Stimulated activated naive B cell treated with anti-CD40 and anti-IgM and Interleukin-4, amounts not matched to agents 10 μg/mL and 1 μg/mL and 100 μg/mL, for 72 hours (primary cell): ENCODE results near the gene ATP6V0C.
A peak's percentile ranks its signal among the peaks of the same experiment; 100 is the strongest.

ENCODE experiments used
- ATAC-seq, 2 donors: fragments of 150-1000 bp; cut with Tn5 transposase; replicated peaks; 2 replicates each; pipeline ENCODE4 v1.10.0; 2021; ENCODE audit warnings: moderate library complexity in 1 of 2
- DNase-seq: peaks from one replicate; pipeline ENCODE4 v3.0.0; 2021
- H3K27ac Mint-ChIP-seq: one replicate; pipeline ENCODE4 v1.8.0; 2022; ENCODE audit warnings: mild to moderate bottlenecking, mixed read lengths
- H3K27me3 Mint-ChIP-seq, 2 donors: one replicate each; pipeline ENCODE4 v1.8.0; 2022; ENCODE audit warnings: mixed read lengths in 2 of 2
- H3K36me3 Mint-ChIP-seq, 2 donors: one replicate each; pipeline ENCODE4 v1.8.0; 2022; ENCODE audit warnings: mixed read lengths in 2 of 2, mild to moderate bottlenecking in 1 of 2
- H3K4me1 Mint-ChIP-seq, 2 donors: one replicate each; pipeline ENCODE4 v1.8.0; 2022; ENCODE audit warnings: mixed read lengths in 2 of 2, mild to moderate bottlenecking in 1 of 2
- H3K4me3 Mint-ChIP-seq, 2 donors: one replicate each; pipeline ENCODE4 v1.8.0; 2022; ENCODE audit warnings: mild to moderate bottlenecking in 2 of 2, mixed read lengths in 2 of 2, moderate library complexity in 1 of 2
- H3K9me3 Mint-ChIP-seq, 2 donors: one replicate each; pipeline ENCODE4 v1.8.0; 2022; ENCODE audit warnings: mixed read lengths in 2 of 2, mild to moderate bottlenecking in 1 of 2

Gene ATP6V0C

GRCh38 chr16:2481676-2482075, 32.1 kb upstream of the ATP6V0C start:
- no peaks in the 10 kb centered on the region for H3K27me3 Mint-ChIP-seq
- H3K9me3 Mint-ChIP-seq = no peaks in the 10 kb centered on the region
- no peak for ATAC-seq
- no peak overlapping the region for H3K4me3 Mint-ChIP-seq
- H3K27ac Mint-ChIP-seq = no peak overlapping the region
- DNase-seq = no peak
- H3K36me3 Mint-ChIP-seq = peaks cover 7 to 21% of the 10 kb centered on the region in 2 donors
- peaks cover 8 to 25% of the 10 kb centered on the region in 2 donors for H3K4me1 Mint-ChIP-seq

GRCh38 chr16:2482249-2482648, 31.5 kb upstream of the ATP6V0C start:
- no peaks in the 10 kb centered on the region for H3K9me3 Mint-ChIP-seq
- H3K36me3 Mint-ChIP-seq = peaks cover 7 to 24% of the 10 kb centered on the region in 2 donors
- no peak overlapping the region for H3K27ac Mint-ChIP-seq
- ATAC-seq (no peak), DNase-seq (no peak)
- H3K27me3 Mint-ChIP-seq = no peaks in the 10 kb centered on the region
- no peak overlapping the region for H3K4me3 Mint-ChIP-seq
- peaks cover 14 to 31% of the 10 kb centered on the region in 2 donors for H3K4me1 Mint-ChIP-seq

- Mint-ChIP-seq H3K27me3 (no peaks in the 10 kb centered on the region), H3K4me1 (peaks cover 21 to 31% of the 10 kb centered on the region in 2 donors), H3K27ac (no peak overlapping the region), H3K36me3 (peaks cover 7 to 21% of the 10 kb centered on the region in 2 donors), H3K4me3 (no peak overlapping the region), H3K9me3 (no peaks in the 10 kb centered on the region)
- ATAC-seq = no peak
- no peak for DNase-seq
Measured at GRCh38 chr16:2482708-2483534, 30.8 kb upstream of the ATP6V0C start.

GRCh38 chr16:2483939-2484897, 29.5 kb upstream of the ATP6V0C start:
- H3K36me3 Mint-ChIP-seq = peaks cover 7 to 16% of the 10 kb centered on the region in 2 donors
- H3K9me3 Mint-ChIP-seq = no peaks in the 10 kb centered on the region
- peaks cover 25 to 31% of the 10 kb centered on the region in 2 donors for H3K4me1 Mint-ChIP-seq
- peak overlapping the region; percentile 26 for H3K27ac Mint-ChIP-seq
- no peak overlapping the region for H3K4me3 Mint-ChIP-seq
- no peak for DNase-seq
- no peak for ATAC-seq
- no peaks in the 10 kb centered on the region for H3K27me3 Mint-ChIP-seq

- H3K4me1 Mint-ChIP-seq = peaks cover 25 to 31% of the 10 kb centered on the region in 2 donors
- H3K27me3 Mint-ChIP-seq = no peaks in the 10 kb centered on the region
- no peak for DNase-seq
- H3K27ac Mint-ChIP-seq = no peak overlapping the region
- H3K4me3 Mint-ChIP-seq = no peak overlapping the region
- H3K36me3 Mint-ChIP-seq = peaks cover 5 to 14% of the 10 kb centered on the region in 2 donors
- ATAC-seq = no peak
- no peaks in the 10 kb centered on the region for H3K9me3 Mint-ChIP-seq
Measured at GRCh38 chr16:2484898-2485508, 28.7 kb upstream of the ATP6V0C start.

- no peaks in the 10 kb centered on the region for H3K27me3 Mint-ChIP-seq
- H3K4me3 Mint-ChIP-seq = no peak overlapping the region
- H3K36me3 Mint-ChIP-seq = peaks cover 3 to 14% of the 10 kb centered on the region in 2 donors
- H3K9me3 Mint-ChIP-seq = no peaks in the 10 kb centered on the region
- H3K27ac Mint-ChIP-seq = no peak overlapping the region
- peaks cover 25 to 31% of the 10 kb centered on the region in 2 donors for H3K4me1 Mint-ChIP-seq
- no peak for DNase-seq
- no peak for ATAC-seq
Measured at GRCh38 chr16:2485811-2486507, 27.8 kb upstream of the ATP6V0C start.

GRCh38 chr16:2486645-2487516, 26.9 kb upstream of the ATP6V0C start:
- peak; percentile 79 for DNase-seq
- ATAC-seq = peak; percentile 97 to 98
- Mint-ChIP-seq H3K27me3 (no peaks in the 10 kb centered on the region), H3K4me1 (peaks cover 25 to 31% of the 10 kb centered on the region in 2 donors), H3K4me3 (peak overlapping the region; percentile 75 to 80), H3K9me3 (no peaks in the 10 kb centered on the region), H3K27ac (peak overlapping the region; percentile 95), H3K36me3 (peaks cover 3 to 14% of the 10 kb centered on the region in 2 donors)

- no peaks in the 10 kb centered on the region for H3K27me3 Mint-ChIP-seq
Measured at GRCh38 chr16:2487517-2487842, 26.3 kb upstream of the ATP6V0C start.

GRCh38 chr16:2487903-2488531, 25.7 kb upstream of the ATP6V0C start:
- ATAC-seq (no peak), DNase-seq (no peak)
- Mint-ChIP-seq H3K27ac (peak overlapping the region; percentile 95), H3K4me3 (peak overlapping the region; percentile 75 to 80), H3K4me1 (peaks cover 23 to 25% of the 10 kb centered on the region in 2 donors), H3K36me3 (peaks cover 0 to 10% of the 10 kb centered on the region in 2 donors), H3K27me3 (no peaks in the 10 kb centered on the region), H3K9me3 (no peaks in the 10 kb centered on the region)

More at GRCh38 chr16:2487517-2487842, 26.3 kb upstream of the ATP6V0C start:
- H3K9me3 Mint-ChIP-seq = no peaks in the 10 kb centered on the region
- H3K36me3 Mint-ChIP-seq = peaks cover 0 to 13% of the 10 kb centered on the region in 2 donors
- H3K27ac Mint-ChIP-seq = peak overlapping the region; percentile 95
- H3K4me3 Mint-ChIP-seq = peak overlapping the region; percentile 75 to 80
- H3K4me1 Mint-ChIP-seq = peaks cover 25 to 27% of the 10 kb centered on the region in 2 donors
- DNase-seq (no peak), ATAC-seq (no peak)

GRCh38 chr16:2489581-2489980, 24.2 kb upstream of the ATP6V0C start:
- Mint-ChIP-seq H3K27ac (no peak overlapping the region), H3K27me3 (no peaks in the 10 kb centered on the region), H3K36me3 (peaks cover 0 to 10% of the 10 kb centered on the region in 2 donors), H3K9me3 (no peaks in the 10 kb centered on the region), H3K4me3 (no peak overlapping the region), H3K4me1 (peaks cover 20% of the 10 kb centered on the region in 2 donors)
- no peak for DNase-seq
- no peak for ATAC-seq

GRCh38 chr16:2490190-2491105, 23.3 kb upstream of the ATP6V0C start:
- no peak for DNase-seq
- no peaks in the 10 kb centered on the region for H3K9me3 Mint-ChIP-seq
- no peaks in the 10 kb centered on the region for H3K27me3 Mint-ChIP-seq
- peaks cover 17 to 19% of the 10 kb centered on the region in 2 donors for H3K4me1 Mint-ChIP-seq
- peaks cover 0 to 10% of the 10 kb centered on the region in 2 donors for H3K36me3 Mint-ChIP-seq
- ATAC-seq = no peak
- no peak overlapping the region for H3K27ac Mint-ChIP-seq
- H3K4me3 Mint-ChIP-seq = no peak overlapping the region

GRCh38 chr16:2492292-2492691, 21.5 kb upstream of the ATP6V0C start:
- Mint-ChIP-seq H3K27me3 (no peaks in the 10 kb centered on the region), H3K4me1 (peaks cover 8 to 10% of the 10 kb centered on the region in 2 donors), H3K4me3 (no peak overlapping the region), H3K36me3 (peaks cover 3 to 11% of the 10 kb centered on the region in 2 donors), H3K9me3 (no peaks in the 10 kb centered on the region), H3K27ac (no peak overlapping the region)
- DNase-seq = no peak
- ATAC-seq = no peak
